HG02943 (cell line): ENCODE measurements around the gene PDXDC1.
"Not testable (repeated sequence)": the region's sequence is repeated elsewhere in the genome, so short reads cannot be mapped to it uniquely, and the experiment has no call there.

Experiments used
- ATAC-seq: cut with Tn5 transposase; IDR thresholded peaks from one replicate; pipeline ENCODE4 v1.9.1; 2021; ENCODE audit warnings: mild to moderate bottlenecking, low read depth, moderate library complexity; ENCODE audit not compliant: unreplicated experiment

The PDXDC1 gene

GRCh38 chr16:15057681-15058417, 83.0 kb downstream of the PDXDC1 start:
- no peak for ATAC-seq

- ATAC-seq = no peak
These were observed 84.5 kb downstream of the PDXDC1 start for GRCh38 chr16:15059324-15059723.

- not testable (repeated sequence) for ATAC-seq
These were observed 87.4 kb downstream of the PDXDC1 start for GRCh38 chr16:15062085-15062810.

- not testable (repeated sequence) for ATAC-seq
These were observed 91.1 kb downstream of the PDXDC1 start for GRCh38 chr16:15065961-15066360.

GRCh38 chr16:15066690-15067089, 91.9 kb downstream of the PDXDC1 start:
- ATAC-seq = not testable (repeated sequence)

GRCh38 chr16:15071013-15071412, 96.2 kb downstream of the PDXDC1 start:
- not testable (repeated sequence) for ATAC-seq

GRCh38 chr16:15071916-15072769, 97.3 kb downstream of the PDXDC1 start:
- ATAC-seq = not testable (repeated sequence)

GRCh38 chr16:15073101-15073500, 98.3 kb downstream of the PDXDC1 start:
- ATAC-seq = no peak

GRCh38 chr16:15076161-15076560, 101.3 kb downstream of the PDXDC1 start:
- not testable (repeated sequence) for ATAC-seq

- not testable (repeated sequence) for ATAC-seq
These were observed 106.1 kb downstream of the PDXDC1 start for GRCh38 chr16:15080883-15081282.

- not testable (repeated sequence) for ATAC-seq
These were observed 108.0 kb downstream of the PDXDC1 start for GRCh38 chr16:15082788-15083187.

GRCh38 chr16:15090663-15091269, 115.9 kb downstream of the PDXDC1 start:
- ATAC-seq = not testable (repeated sequence)

- ATAC-seq = not testable (repeated sequence)
These were observed 118.7 kb downstream of the PDXDC1 start for GRCh38 chr16:15093571-15093954.

GRCh38 chr16:15093955-15094827, 119.4 kb downstream of the PDXDC1 start, which contains the start of gene RRN3:
Gene RRN3 (minus strand): TSS chr16:15094272. CDS start chr16:15094233, 39 bp downstream.
- ATAC-seq = peak; percentile 94

- not testable (repeated sequence) for ATAC-seq
These were observed 121.8 kb downstream of the PDXDC1 start for GRCh38 chr16:15096583-15096972.

GRCh38 chr16:15099366-15099909, 124.6 kb downstream of the PDXDC1 start:
- not testable (repeated sequence) for ATAC-seq

- ATAC-seq = not testable (repeated sequence)
These were observed 125.7 kb downstream of the PDXDC1 start for GRCh38 chr16:15100372-15100987.

- not testable (repeated sequence) for ATAC-seq
These were observed 153.0 kb downstream of the PDXDC1 start for GRCh38 chr16:15127641-15128425.
